Tibial nerve (tissue), 4 donors: ENCODE measurements around the gene PBLD. TPM values are rescaled to one million over a fixed set of nuclear protein-coding genes. Genes with fewer than 3 reads are reported as not detected.
"Not testable (repeated sequence)": the region's sequence is repeated elsewhere in the genome, so short reads cannot be mapped to it uniquely, and the experiment has no call there.

Experiments
- DNase-seq, 2 donors: peaks; one replicate each; pipeline ENCODE4 v3.0.0-alpha.2; 2019; ENCODE audit warnings: low spot score in 2 of 2
- H3K27ac ChIP-seq, 4 donors: fragments of 200-600 bp; sonication (generic) in 3 of 4; one replicate each; pipeline ENCODE4 v1.5.1; 2017 to 2019; ENCODE audit warnings: mild to moderate bottlenecking in 1 of 4
- H3K27me3 ChIP-seq, 2 donors: fragments of 200-600 bp; sonication (generic) in 1 of 2; one replicate each; pipeline versions ENCODE4 v1.5.1 to v1.6.0; 2017 to 2019
- H3K36me3 ChIP-seq, 3 donors: fragments of 200-600 bp; sonication (generic); one replicate each; pipeline ENCODE4 v1.5.1; 2018 to 2019
- H3K4me1 ChIP-seq, 4 donors: fragments of 200-600 bp; sonication (generic) in 3 of 4; one replicate each; pipeline ENCODE4 v1.5.1; 2017 to 2019
- H3K4me3 ChIP-seq, 4 donors: fragments of 200-600 bp; sonication (generic) in 3 of 4; one replicate each; pipeline ENCODE4 v1.5.1; 2017 to 2019; ENCODE audit warnings: mild to moderate bottlenecking in 1 of 4, moderate library complexity in 1 of 4
- H3K9me3 ChIP-seq, 4 donors: fragments of 200-600 bp; sonication (generic) in 3 of 4; one replicate each; pipeline ENCODE4 v1.5.1; 2017 to 2019
- CTCF ChIP-seq, 5 experiments: fragments of 200-600 bp in 3 of 5; fragments of 450-650 bp in 2 of 5; sonication (generic) in 3 of 5; IDR thresholded peaks; one replicate each; pipeline ENCODE4 v1.5.1; 2016 to 2019; ENCODE audit warnings: antibody characterized with exemption in 5 of 5, mild to moderate bottlenecking in 3 of 5, moderate library complexity in 2 of 5
- EP300 ChIP-seq, 2 donors: sonication (generic); formaldehyde crosslinking; IDR thresholded peaks; one replicate each; pipeline ENCODE4 v1.6.1; 2017; ENCODE audit warnings: antibody characterized with exemption in 2 of 2, mild to moderate bottlenecking in 1 of 2
- POLR2A ChIP-seq, 2 donors: fragments of 450-650 bp; IDR thresholded peaks; one replicate each; pipeline ENCODE4 v1.6.1; 2017; ENCODE audit warnings: antibody characterized with exemption in 2 of 2, mild to moderate bottlenecking in 2 of 2, moderate library complexity in 2 of 2
- WGBS, 2 donors: methylation state at CpG; one replicate each; pipeline ENCODE4 v1.1.5; 2018; 5-methylcytosine and 5-hydroxymethylcytosine counted together
- total RNA-seq, 4 donors: library from RNA; depleted of rRNA; stranded (reverse); fragments of >200 nt; gene quantifications; one replicate each; pipeline ENCODE4 v1.1.0, GENCODE V29; 2016

Gene PBLD
- total RNA-seq, 4 donors from 2014 or later = 4.4 to 10.2 (median 4.8) TPM

GRCh38 chr10:68330852-68331454, 1.8 kb downstream of the PBLD start:
- H3K36me3 ChIP-seq = no peaks in the 10 kb centered on the region
- no peaks in the 10 kb centered on the region for H3K27me3 ChIP-seq
- TF ChIP-seq CTCF (IDR thresholded peaks at IDR 0.05) = no peak
- no peak for TF ChIP-seq POLR2A (IDR thresholded peaks at IDR 0.05)
- no peak for TF ChIP-seq EP300 (IDR thresholded peaks at IDR 0.05)
- no peaks in the 10 kb centered on the region for H3K9me3 ChIP-seq
- peaks cover 0 to 54% (median 14%) of the 10 kb centered on the region in 4 donors for H3K4me1 ChIP-seq
- H3K4me3 ChIP-seq = peak overlapping the region; percentile 83 to 99 (median 89)
- peak overlapping the region; percentile 98 to 100 (median 99) for H3K27ac ChIP-seq
- 21 to 25% methylated on average over 29 of the region's 29 CpGs for WGBS, 2 donors
- peak in 1 of 2 donors; percentile 40 for DNase-seq

- DNase-seq = no peak
- no peak for TF ChIP-seq CTCF (IDR thresholded peaks at IDR 0.05)
- no peak for TF ChIP-seq POLR2A (IDR thresholded peaks at IDR 0.05)
- no peak for TF ChIP-seq EP300 (IDR thresholded peaks at IDR 0.05)
- Histone ChIP-seq H3K9me3 (no peaks in the 10 kb centered on the region), H3K27me3 (no peaks in the 10 kb centered on the region), H3K36me3 (no peaks in the 10 kb centered on the region), H3K27ac (peak overlapping the region in 3 of 4 donors; percentile 79 to 100 (median 99)), H3K4me1 (peaks cover 0 to 39% (median 7%) of the 10 kb centered on the region in 4 donors), H3K4me3 (no peak overlapping the region)
- 92 to 100% methylated on average over 1 of the region's 1 CpG for WGBS, 2 donors
Observed at GRCh38 chr10:68329506-68329861, 3.2 kb downstream of the PBLD start.

- Histone ChIP-seq H3K27ac (peak overlapping the region; percentile 76 to 100 (median 89)), H3K27me3 (no peaks in the 10 kb centered on the region), H3K36me3 (no peaks in the 10 kb centered on the region), H3K4me1 (peaks cover 0 to 31% (median 7%) of the 10 kb centered on the region in 4 donors), H3K4me3 (peak overlapping the region in 2 of 4 donors; percentile 20 to 30), H3K9me3 (no peaks in the 10 kb centered on the region)
- DNase-seq = peak in 1 of 2 donors; percentile 61
- WGBS, 2 donors = 11% methylated on average over 4 of the region's 4 CpGs
- TF ChIP-seq EP300 (IDR thresholded peaks at IDR 0.05) (peak; percentile 76 to 95), CTCF (IDR thresholded peaks at IDR 0.05) (peak in 1 of 5 experiments; percentile 25), POLR2A (IDR thresholded peaks at IDR 0.05) (peak in 1 of 2 donors; percentile 28)
Observed at GRCh38 chr10:68327889-68328786, 4.6 kb downstream of the PBLD start.

GRCh38 chr10:68324396-68324795, 8.3 kb downstream of the PBLD start:
- not testable (repeated sequence) for H3K36me3 ChIP-seq, DNase-seq, H3K27ac ChIP-seq, H3K27me3 ChIP-seq, H3K9me3 ChIP-seq, H3K4me3 ChIP-seq
- 92 to 95% methylated on average over 4 of the region's 4 CpGs for WGBS, 2 donors
- H3K4me1 ChIP-seq = peaks cover 0 to 21% (median 4%) of the 10 kb centered on the region in 4 donors

GRCh38 chr10:68318331-68319059, 14.2 kb downstream of the PBLD start:
- Histone ChIP-seq H3K4me3 (no peak overlapping the region), H3K27ac (no peak overlapping the region), H3K4me1 (no peaks in the 10 kb centered on the region), H3K9me3 (peaks cover 0 to 24% (median 6%) of the 10 kb centered on the region in 4 donors), H3K27me3 (no peaks in the 10 kb centered on the region), H3K36me3 (no peaks in the 10 kb centered on the region)
- TF ChIP-seq CTCF (IDR thresholded peaks at IDR 0.05) = no peak
- TF ChIP-seq EP300 (IDR thresholded peaks at IDR 0.05) = no peak
- DNase-seq = no peak
- 69 to 74% methylated on average over 1 of the region's 1 CpG for WGBS, 2 donors
